ENCODE results near the gene CASP14. TPM values are rescaled to one million over a fixed set of nuclear protein-coding genes. Genes with fewer than 3 reads are reported as not detected.

CASP14 gene
- total RNA-seq, 5 donors from 2014 or later (not counting 1 experiment from before 2014, with no cell fraction given), result not detected

GRCh38 chr19:15105044-15105443 is 55.8 kb downstream of the CASP14 start:
- Histone ChIP-seq H3K27me3 (replicated peaks in 1 of 2; ENCODE audit: control insufficient read depth in 2 of 2, extremely low read depth in 1 of 2, insufficient read depth in 2 of 2, low read length in 1 of 2) (peaks cover 0 to 37% of the 10 kb centered on the region in 2 experiments), H3K4me1 (ENCODE audit: control insufficient read depth in 1 of 2, extremely low read depth in 1 of 2, insufficient read depth in 2 of 2, low read length in 2 of 2) (peaks cover 0 to 20% of the 10 kb centered on the region in 2 experiments), H3K9me3 (no peaks in the 10 kb centered on the region), H3K4me3 (ENCODE audit: control insufficient read depth in 1 of 2, extremely low read depth in 1 of 2, low read length in 1 of 2) (no peak overlapping the region), H3K27ac (ENCODE audit: low read length) (no peak overlapping the region), H3K36me3 (ENCODE audit: control insufficient read depth in 2 of 2, extremely low read depth in 1 of 2, insufficient read depth in 1 of 2, low read length in 1 of 2) (no peaks in the 10 kb centered on the region)
- peaks cover 13 to 18% (median 17%) of the 10 kb centered on the region in 3 donors for H3K4me1 Mint-ChIP-seq
- no peak overlapping the region for H3K4me3 Mint-ChIP-seq
- CTCF ChIA-PET, result no interaction called here
- H3K27me3 Mint-ChIP-seq, result peaks cover 8 to 24% of the 10 kb centered on the region in 2 donors
- ATAC-seq (replicated peaks in 1 of 4) (no peak), DNase-seq (no peak)
- POLR2A ChIA-PET, result no interaction called here
- H3K27ac Mint-ChIP-seq, result no peak overlapping the region
- WGBS (ENCODE audit: insufficient coverage), result 91% methylated on average over 3 of the region's 3 CpGs
- H3K36me3 Mint-ChIP-seq, result peaks cover 6% of the 10 kb centered on the region
- peaks cover 16% of the 10 kb centered on the region in 3 donors for H3K9me3 Mint-ChIP-seq

GRCh38 chr19:15107061-15108010 is 58.1 kb downstream of the CASP14 start, which contains the start of gene SYDE1:
Gene SYDE1, plus strand, starts transcription at chr19:15107401. Its CDS starts 33 bp downstream, at chr19:15107434.
- no peaks in the 10 kb centered on the region for H3K9me3 ChIP-seq
- H3K36me3 ChIP-seq (ENCODE audit: control insufficient read depth in 2 of 2, extremely low read depth in 1 of 2, insufficient read depth in 1 of 2, low read length in 1 of 2), result no peaks in the 10 kb centered on the region
- peaks cover 8 to 24% of the 10 kb centered on the region in 2 donors for H3K27me3 Mint-ChIP-seq
- DNase-seq (peak in 5 of 35 experiments; percentile 10 to 38 (median 17)), ATAC-seq (replicated peaks in 1 of 4) (peak in 3 of 4 experiments; percentile 40 to 75 (median 63))
- no peak within 1 kb of the TSS for H3K27ac ChIP-seq (ENCODE audit: low read length)
- ChIA-PET CTCF (no interaction called here), POLR2A (no interaction called here)
- peaks cover 6% of the 10 kb centered on the region for H3K36me3 Mint-ChIP-seq
- H3K4me3 Mint-ChIP-seq, result peak within 1 kb of the TSS; percentile 63 to 69 (median 68)
- H3K4me1 Mint-ChIP-seq, result peaks cover 13 to 18% (median 17%) of the 10 kb centered on the region in 3 donors
- peaks cover 0 to 37% of the 10 kb centered on the region in 2 experiments for H3K27me3 ChIP-seq (replicated peaks in 1 of 2; ENCODE audit: control insufficient read depth in 2 of 2, extremely low read depth in 1 of 2, insufficient read depth in 2 of 2, low read length in 1 of 2)
- peaks cover 16% of the 10 kb centered on the region in 3 donors for H3K9me3 Mint-ChIP-seq
- peak within 1 kb of the TSS; percentile 26 to 54 for H3K4me3 ChIP-seq (ENCODE audit: control insufficient read depth in 1 of 2, extremely low read depth in 1 of 2, low read length in 1 of 2)
- peaks cover 0 to 20% of the 10 kb centered on the region in 2 experiments for H3K4me1 ChIP-seq (ENCODE audit: control insufficient read depth in 1 of 2, extremely low read depth in 1 of 2, insufficient read depth in 2 of 2, low read length in 2 of 2)
- WGBS (ENCODE audit: insufficient coverage), result 4% methylated on average over 53 of the region's 78 CpGs
- peak within 1 kb of the TSS in 1 of 2 donors; percentile 46 for H3K27ac Mint-ChIP-seq

Other genes with a start within 250 kb of the CASP14 start
- gene OR7A5, start 214.3 kb upstream of the CASP14 start, total RNA-seq, result not detected
- not detected for gene OR7C1, start 214.3 kb upstream of the CASP14 start, total RNA-seq
- gene OR7A10, start 200.6 kb upstream of the CASP14 start, total RNA-seq, result not detected
- not detected for gene OR7A17, start 163.3 kb upstream of the CASP14 start, total RNA-seq
- gene OR7C2, start 108.0 kb upstream of the CASP14 start, total RNA-seq, result not detected
- gene SLC1A6, start 69.6 kb upstream of the CASP14 start, total RNA-seq, result not detected
- gene OR1I1, start 32.7 kb downstream of the CASP14 start, total RNA-seq, result not detected
- under 1 TPM; 0.18 to 0.58 (median 0.26) TPM for gene SYDE1, start 57.9 kb downstream of the CASP14 start, total RNA-seq
- under 1 TPM in 4 of 5 donors, not detected in 1; 0.16 to 0.85 (median 0.48) TPM for gene NOTCH3, start 151.5 kb downstream of the CASP14 start, total RNA-seq
- under 1 TPM in 1 of 5 donors, not detected in 4; 0.23 TPM for gene EPHX3, start 183.0 kb downstream of the CASP14 start, total RNA-seq

Measured in T-cell (primary cell).